ENCODE measurements around the gene TMEM219.

The TMEM219 gene

GRCh38 chr16:29972500-29972899, 10.6 kb downstream of the TMEM219 start:
- Histone ChIP-seq H3K27ac (replicated peaks) (peak overlapping the region; percentile 72), H3K4me3 (replicated peaks; ENCODE audit: insufficient read depth, low read length) (no peak overlapping the region)
- peak in 1 of 2 experiments; percentile 33 for DNase-seq (ENCODE audit: low read depth in 1 of 2, low spot score in 1 of 2)

GRCh38 chr16:29972992-29973383, 11.1 kb downstream of the TMEM219 start:
- TF ChIP-seq REST (IDR thresholded peaks at IDR 0.05; ENCODE audit: insufficient replicate concordance, low read depth) = no peak
- no peak for TF ChIP-seq GABPA (IDR thresholded peaks at IDR 0.05; ENCODE audit: low read depth)
- TF ChIP-seq CTCF (IDR thresholded peaks at IDR 0.05; ENCODE audit: insufficient read depth, low read length) = no peak
- TF ChIP-seq SPI1 (IDR thresholded peaks at IDR 0.05; ENCODE audit: borderline replicate concordance, low read depth) = no peak
- no peak for TF ChIP-seq POLR2AphosphoS5 (IDR thresholded peaks at IDR 0.05; ENCODE audit: low read depth)
- Histone ChIP-seq H3K27me3 (ENCODE audit: insufficient read depth, poor library complexity, severe bottlenecking) (no peaks in the 10 kb centered on the region), H3K4me3 (replicated peaks; ENCODE audit: insufficient read depth, low read length) (no peak overlapping the region), H3K27ac (replicated peaks) (peak overlapping the region; percentile 72)
- DNase-seq (ENCODE audit: low read depth in 1 of 2, low spot score in 1 of 2) = no peak

More at GRCh38 chr16:29972500-29972899, 10.6 kb downstream of the TMEM219 start:
- no peak for TF ChIP-seq REST (IDR thresholded peaks at IDR 0.05; ENCODE audit: insufficient replicate concordance, low read depth)
- no peak for TF ChIP-seq CTCF (IDR thresholded peaks at IDR 0.05; ENCODE audit: insufficient read depth, low read length)
- TF ChIP-seq SPI1 (IDR thresholded peaks at IDR 0.05; ENCODE audit: borderline replicate concordance, low read depth) = peak; percentile 42; the same call in 1 of the 2 replicates
- TF ChIP-seq POLR2AphosphoS5 (IDR thresholded peaks at IDR 0.05; ENCODE audit: low read depth) = no peak
- no peak for TF ChIP-seq GABPA (IDR thresholded peaks at IDR 0.05; ENCODE audit: low read depth)
- H3K27me3 ChIP-seq (ENCODE audit: insufficient read depth, poor library complexity, severe bottlenecking) = no peaks in the 10 kb centered on the region

GRCh38 chr16:29973384-29974246, 11.7 kb downstream of the TMEM219 start, which contains the start of gene TAOK2:
Gene TAOK2 (plus strand): TSS chr16:29973868. CDS start chr16:29977773, 3,905 bp downstream.
- H3K27ac ChIP-seq (replicated peaks) = peak within 1 kb of the TSS; percentile 72
- TF ChIP-seq REST (IDR thresholded peaks at IDR 0.05; ENCODE audit: insufficient replicate concordance, low read depth) = no peak
- no peak for TF ChIP-seq GABPA (IDR thresholded peaks at IDR 0.05; ENCODE audit: low read depth)
- TF ChIP-seq POLR2AphosphoS5 (IDR thresholded peaks at IDR 0.05; ENCODE audit: low read depth) = peak; percentile 70; the same call in 1 of the 2 replicates
- no peaks in the 10 kb centered on the region for H3K27me3 ChIP-seq (ENCODE audit: insufficient read depth, poor library complexity, severe bottlenecking)
- H3K4me3 ChIP-seq (replicated peaks; ENCODE audit: insufficient read depth, low read length) = peak within 1 kb of the TSS; percentile 85
- DNase-seq (ENCODE audit: low read depth in 1 of 2, low spot score in 1 of 2) = peak; percentile 98
